ENCODE results near the gene ARVCF. TPM values are rescaled to one million over a fixed set of nuclear protein-coding genes. Genes with fewer than 3 reads are reported as not detected.

Gene ARVCF
- polyA plus RNA-seq, 1 experiment, result 5.6 TPM

DNA sequence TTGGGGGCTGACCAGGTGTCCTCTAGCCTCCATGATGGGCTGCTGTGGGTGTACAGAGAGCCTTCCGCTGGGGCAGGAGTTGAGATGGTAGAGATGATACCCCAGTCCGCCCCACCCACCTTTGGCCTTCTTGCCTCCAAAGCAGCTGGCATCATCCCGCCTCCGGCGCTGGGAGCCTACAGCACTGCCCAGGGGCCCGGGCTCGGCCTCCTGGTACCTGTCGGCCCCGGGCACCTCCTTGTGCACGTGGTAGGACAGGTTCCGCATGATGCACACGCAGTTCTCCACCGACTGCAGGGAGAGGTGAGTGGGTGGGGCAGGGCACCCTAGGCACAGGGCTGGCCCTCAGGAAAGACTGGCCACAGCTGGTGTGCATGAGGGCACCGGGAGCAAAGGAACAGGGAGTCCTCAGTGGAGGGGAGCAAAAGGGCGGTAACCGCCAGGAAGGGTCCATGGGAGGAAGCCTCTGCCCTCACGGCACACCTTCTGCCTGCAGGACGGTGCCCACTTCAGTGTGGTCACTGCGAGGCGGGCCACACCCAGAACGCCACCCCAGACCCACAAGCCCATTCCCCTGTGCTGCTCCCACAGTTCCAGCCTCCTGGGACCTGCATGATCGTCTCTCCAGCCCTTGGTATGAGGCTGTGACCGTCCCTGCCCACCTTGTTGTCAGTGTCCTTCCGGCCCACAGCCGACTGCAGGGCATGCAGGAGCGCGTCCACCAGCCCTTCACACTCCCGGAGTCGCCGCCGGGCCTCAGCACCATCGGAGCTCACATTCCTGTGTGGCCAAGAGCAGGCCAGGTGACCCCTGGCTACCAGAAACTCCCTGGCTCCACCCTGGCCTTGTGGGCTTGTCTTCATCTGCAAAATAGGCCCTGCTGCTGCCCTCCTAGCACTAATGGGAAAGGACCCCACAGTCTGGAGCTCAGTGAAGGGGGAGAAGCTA, 39.1 kb downstream of the ARVCF start:
- H3K27ac ChIP-seq (ENCODE audit: low read depth, low read length), result no peak overlapping the region
- ChIA-PET CTCF (interaction anchor here (1.4 kb wide), 1 partner anchor 36 kb away, joined by 4 read pairs; no protein-coding TSS in a partner anchor), POLR2A (no interaction called here)
- H3K9me3 ChIP-seq (ENCODE audit: control insufficient read depth, insufficient read depth, low read length), result no peaks in the 10 kb centered on the region; the same call in 1 of the 2 replicates
- no peaks in the 10 kb centered on the region for H3K27me3 ChIP-seq (ENCODE audit: control insufficient read depth, insufficient read depth, low read length)
- TF ChIP-seq, protein P1, sequence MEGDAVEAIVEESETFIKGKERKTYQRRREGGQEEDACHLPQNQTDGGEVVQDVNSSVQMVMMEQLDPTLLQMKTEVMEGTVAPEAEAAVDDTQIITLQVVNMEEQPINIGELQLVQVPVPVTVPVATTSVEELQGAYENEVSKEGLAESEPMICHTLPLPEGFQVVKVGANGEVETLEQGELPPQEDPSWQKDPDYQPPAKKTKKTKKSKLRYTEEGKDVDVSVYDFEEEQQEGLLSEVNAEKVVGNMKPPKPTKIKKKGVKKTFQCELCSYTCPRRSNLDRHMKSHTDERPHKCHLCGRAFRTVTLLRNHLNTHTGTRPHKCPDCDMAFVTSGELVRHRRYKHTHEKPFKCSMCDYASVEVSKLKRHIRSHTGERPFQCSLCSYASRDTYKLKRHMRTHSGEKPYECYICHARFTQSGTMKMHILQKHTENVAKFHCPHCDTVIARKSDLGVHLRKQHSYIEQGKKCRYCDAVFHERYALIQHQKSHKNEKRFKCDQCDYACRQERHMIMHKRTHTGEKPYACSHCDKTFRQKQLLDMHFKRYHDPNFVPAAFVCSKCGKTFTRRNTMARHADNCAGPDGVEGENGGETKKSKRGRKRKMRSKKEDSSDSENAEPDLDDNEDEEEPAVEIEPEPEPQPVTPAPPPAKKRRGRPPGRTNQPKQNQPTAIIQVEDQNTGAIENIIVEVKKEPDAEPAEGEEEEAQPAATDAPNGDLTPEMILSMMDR (IDR thresholded peaks at IDR 0.05; ENCODE audit: low read depth, low read length), result no peak
- no peak for DNase-seq (ENCODE audit: low read depth, low spot score)
- no peak overlapping the region for H3K4me3 ChIP-seq (ENCODE audit: low read depth, low read length)

DNA sequence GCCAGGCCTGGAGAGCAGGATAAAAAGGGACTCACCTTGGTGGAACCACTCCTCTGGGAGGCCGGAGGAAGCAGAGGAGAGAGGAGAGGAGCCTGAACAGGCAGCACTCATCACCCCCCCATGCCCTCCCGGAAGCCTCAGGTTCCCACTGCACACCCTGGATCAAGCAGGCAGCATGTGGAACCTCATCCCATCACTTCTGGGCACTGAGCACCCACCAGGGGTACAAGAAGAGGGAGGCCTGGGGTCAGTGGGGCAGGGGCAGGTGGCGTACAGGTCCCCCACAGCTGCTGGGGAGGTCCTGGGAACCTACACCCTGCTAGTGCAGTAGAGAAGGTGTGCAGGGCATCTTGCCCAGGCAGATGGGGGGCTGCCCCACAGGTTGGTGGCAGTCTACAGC, 40.0 kb downstream of the ARVCF start:
- Histone ChIP-seq H3K9me3 (ENCODE audit: control insufficient read depth, insufficient read depth, low read length) (no peaks in the 10 kb centered on the region; the same call in 1 of the 2 replicates), H3K27me3 (ENCODE audit: control insufficient read depth, insufficient read depth, low read length) (no peaks in the 10 kb centered on the region), H3K27ac (ENCODE audit: low read depth, low read length) (no peak overlapping the region), H3K4me3 (ENCODE audit: low read depth, low read length) (no peak overlapping the region)
- CTCF ChIA-PET, result interaction anchor here (1.4 kb wide), 1 partner anchor 37 kb away, joined by 4 read pairs; no protein-coding TSS in a partner anchor
- POLR2A ChIA-PET, result no interaction called here
- no peak for DNase-seq (ENCODE audit: low read depth, low spot score)
- TF ChIP-seq, protein P1 (IDR thresholded peaks at IDR 0.05; ENCODE audit: low read depth, low read length), result no peak

DNA sequence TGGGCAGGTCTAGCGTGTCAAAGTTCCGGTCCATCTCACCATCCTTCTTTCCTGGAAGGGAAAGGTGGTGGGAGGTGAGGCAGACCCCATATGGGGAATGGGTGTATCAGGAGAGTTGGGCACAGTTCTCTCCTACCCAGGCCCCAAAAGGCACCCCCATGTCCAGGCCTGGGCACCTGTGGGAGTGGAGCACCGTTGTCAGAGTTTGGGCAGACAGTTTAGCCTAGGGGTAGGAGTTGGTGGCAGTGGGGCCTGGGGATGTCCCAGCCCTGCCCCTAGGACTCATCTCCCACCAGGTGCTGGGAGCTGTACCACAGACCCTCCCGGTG, 41.0 kb downstream of the ARVCF start:
- CTCF ChIA-PET, result no interaction called here
- TF ChIP-seq, protein P1 (IDR thresholded peaks at IDR 0.05; ENCODE audit: low read depth, low read length), result no peak

DNA sequence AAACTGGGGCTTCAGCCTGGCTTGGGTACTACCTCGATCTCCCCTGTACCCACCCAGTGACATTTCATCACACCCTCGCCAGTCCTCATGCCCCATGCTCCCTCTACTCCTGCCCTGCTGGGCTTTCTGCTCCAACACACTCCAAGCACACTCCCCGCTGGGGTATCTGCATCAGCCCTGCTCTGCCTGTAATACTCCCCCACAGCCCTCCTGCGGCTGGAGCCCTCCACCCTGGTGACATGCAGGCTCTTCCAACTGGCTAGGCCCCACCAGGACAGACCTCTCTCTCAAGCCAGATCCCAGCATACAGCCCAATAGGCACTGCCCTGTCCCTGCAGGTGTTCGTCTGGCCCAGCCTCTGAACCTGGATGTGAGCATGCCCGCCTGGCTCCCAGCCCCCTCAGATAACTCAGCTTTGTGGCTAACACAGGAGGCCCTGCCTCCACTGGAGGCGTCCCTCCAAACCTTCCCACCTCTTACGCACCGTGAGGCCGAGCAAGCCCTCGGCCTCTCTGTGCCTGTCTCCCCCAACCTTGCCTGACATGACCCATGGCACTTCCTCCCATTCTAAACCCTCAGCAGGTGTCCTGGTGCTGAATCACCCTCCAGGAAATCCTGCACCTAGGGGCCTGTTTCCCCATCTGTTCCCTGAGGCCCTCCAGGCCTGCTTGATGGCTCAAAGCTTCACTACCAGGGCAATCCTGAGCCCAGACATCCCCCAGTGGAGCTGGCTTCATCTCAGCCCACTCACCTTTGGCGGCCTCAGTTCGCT, 41.5 kb downstream of the ARVCF start:
- Histone ChIP-seq H3K4me3 (ENCODE audit: low read depth, low read length) (no peak overlapping the region), H3K27me3 (ENCODE audit: control insufficient read depth, insufficient read depth, low read length) (no peaks in the 10 kb centered on the region), H3K9me3 (ENCODE audit: control insufficient read depth, insufficient read depth, low read length) (no peaks in the 10 kb centered on the region; the same call in 1 of the 2 replicates), H3K27ac (ENCODE audit: low read depth, low read length) (no peak overlapping the region)
- TF ChIP-seq, protein P1 (IDR thresholded peaks at IDR 0.05; ENCODE audit: low read depth, low read length), result no peak
- POLR2A ChIA-PET, result interaction anchor here (1.2 kb wide), 1 partner anchor 11 kb away, joined by 4 read pairs; no protein-coding TSS in a partner anchor
- CTCF ChIA-PET, result interaction anchor here (1.4 kb wide), 1 partner anchor 13 kb away, joined by 3 read pairs; no protein-coding TSS in a partner anchor
- no peak for DNase-seq (ENCODE audit: low read depth, low spot score)

More for the DNA sequence above, 41.0 kb downstream of the ARVCF start:
- Histone ChIP-seq H3K27ac (ENCODE audit: low read depth, low read length) (no peak overlapping the region), H3K27me3 (ENCODE audit: control insufficient read depth, insufficient read depth, low read length) (no peaks in the 10 kb centered on the region), H3K9me3 (ENCODE audit: control insufficient read depth, insufficient read depth, low read length) (no peaks in the 10 kb centered on the region; the same call in 1 of the 2 replicates), H3K4me3 (ENCODE audit: low read depth, low read length) (no peak overlapping the region)
- no peak for DNase-seq (ENCODE audit: low read depth, low spot score)
- POLR2A ChIA-PET, result interaction anchor here (1.2 kb wide), 1 partner anchor 11 kb away, joined by 4 read pairs; no protein-coding TSS in a partner anchor

Data from AG04450 (cell line).